Keratinocyte (primary cell): ENCODE data around the gene PHYH.

Experiments
- CTCF ChIP-seq, 3 experiments: IDR thresholded peaks in 1 of 3; conservative IDR thresholded peaks in 1 of 3; optimal IDR thresholded peaks in 1 of 3; 2 replicates in 2 of 3; 3 replicates in 1 of 3; pipeline versions ENCODE3 to v1.5.1; 2011; ENCODE audit warnings: low read length in 3 of 3, mild to moderate bottlenecking in 3 of 3, moderate library complexity in 2 of 3, control low read depth in 1 of 3, inconsistent platforms in 1 of 3; ENCODE audit not compliant: insufficient read depth in 2 of 3; ENCODE audit errors: extremely low read depth in 1 of 3
- EZH2 ChIP-seq: IDR thresholded peaks from one replicate; pipeline ENCODE4 v1.6.1; 2012; ENCODE audit warnings: inconsistent platforms, mild to moderate bottlenecking, low read length, moderate library complexity

- TF ChIP-seq EZH2 (no peak), CTCF (optimal IDR thresholded peaks at IDR 0.05 in 1 of 3, IDR thresholded peaks at IDR 0.05 in 1 of 3, conservative IDR thresholded peaks at IDR 0.05 in 1 of 3; ENCODE audit: extremely low read depth in 1 of 3, insufficient read depth in 2 of 3, low read length in 3 of 3) (no peak)
These were observed 52.1 kb downstream of the PHYH start for GRCh38 chr10:13247784-13248183.
